Fibroblast of skin of abdomen (primary cell): ENCODE measurements around the gene FAM50B.

Experiments
- DNase-seq: peaks from one replicate; pipeline ENCODE4 v3.0.0-alpha.2; 2013

FAM50B gene

DNA sequence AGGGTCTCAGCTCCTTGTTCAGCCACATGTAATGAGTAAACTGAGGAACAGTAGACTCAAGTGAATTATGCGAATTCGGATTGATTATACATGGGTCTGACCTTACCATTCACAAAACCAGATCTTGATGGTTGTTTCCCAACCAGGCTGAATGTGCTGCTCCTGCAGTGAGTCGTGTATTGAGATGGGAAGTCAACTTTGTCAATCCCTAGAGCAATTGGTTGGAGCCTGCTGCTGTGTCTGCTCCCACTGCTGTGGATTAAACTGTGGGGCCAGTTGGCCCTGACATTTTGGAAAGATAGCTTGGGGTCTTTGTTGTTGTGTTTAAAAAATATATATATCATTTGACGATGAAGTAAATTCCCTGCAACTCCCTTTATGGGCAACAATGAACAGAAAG is 23.9 kb downstream of the FAM50B start:
- no peak for DNase-seq

DNA sequence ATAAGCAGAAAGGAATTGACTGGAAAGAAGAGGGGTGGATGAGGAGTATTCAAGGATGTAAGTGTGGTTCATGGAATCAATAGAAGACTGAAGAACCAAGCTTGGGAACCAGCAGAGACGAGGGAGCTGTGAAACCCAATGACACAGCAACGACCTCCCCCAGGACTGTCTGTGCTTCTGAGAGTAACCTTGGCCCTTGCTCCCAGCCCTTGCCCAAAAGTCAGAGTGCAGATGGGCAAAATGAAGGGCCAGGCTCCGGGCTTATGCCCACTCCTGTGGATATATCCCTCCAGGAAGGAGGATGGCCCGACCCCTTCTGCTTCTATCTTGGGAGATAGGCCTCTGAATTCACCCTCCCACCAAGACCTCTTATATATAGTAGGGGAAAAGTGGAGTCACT is 24.9 kb downstream of the FAM50B start:
- no peak for DNase-seq

DNA sequence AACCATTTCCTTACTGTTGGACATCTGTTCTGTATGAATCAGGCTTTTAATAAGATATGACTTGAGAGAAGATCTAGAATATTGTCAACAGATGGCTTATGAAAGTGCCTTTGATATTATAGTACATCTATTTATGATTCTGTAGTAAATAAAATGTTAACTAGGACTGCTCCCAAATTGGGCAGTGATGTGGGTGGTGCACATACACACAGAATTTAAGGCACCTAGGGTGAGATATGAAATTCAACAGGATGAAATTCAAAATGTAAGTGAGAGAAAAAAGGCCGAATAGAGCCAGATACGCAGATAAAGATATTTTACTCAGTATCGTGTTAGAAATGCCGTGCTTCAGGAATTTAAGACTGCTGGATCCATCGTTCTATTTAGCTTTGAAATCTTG is 26.3 kb downstream of the FAM50B start:
- no peak for DNase-seq

DNA sequence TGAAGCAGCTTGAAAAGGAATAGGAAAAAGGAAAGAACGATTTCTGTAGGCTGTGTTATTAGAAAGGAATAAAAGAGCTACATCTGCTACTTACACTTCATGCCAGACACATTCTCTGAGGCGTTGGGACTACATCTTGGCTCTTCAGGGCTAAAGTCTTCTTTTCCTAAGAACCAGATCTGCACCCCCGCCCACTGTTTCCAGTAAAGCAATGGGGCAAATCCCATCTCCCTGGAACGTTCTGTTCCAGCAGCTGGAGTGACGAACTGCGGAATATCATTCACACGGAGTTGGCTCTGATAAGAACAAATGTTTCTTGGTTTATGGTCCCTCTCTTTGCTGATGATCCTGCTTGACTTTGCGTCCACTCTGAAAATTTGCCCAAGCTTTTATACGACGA is 26.9 kb downstream of the FAM50B start:
- DNase-seq = no peak

DNA sequence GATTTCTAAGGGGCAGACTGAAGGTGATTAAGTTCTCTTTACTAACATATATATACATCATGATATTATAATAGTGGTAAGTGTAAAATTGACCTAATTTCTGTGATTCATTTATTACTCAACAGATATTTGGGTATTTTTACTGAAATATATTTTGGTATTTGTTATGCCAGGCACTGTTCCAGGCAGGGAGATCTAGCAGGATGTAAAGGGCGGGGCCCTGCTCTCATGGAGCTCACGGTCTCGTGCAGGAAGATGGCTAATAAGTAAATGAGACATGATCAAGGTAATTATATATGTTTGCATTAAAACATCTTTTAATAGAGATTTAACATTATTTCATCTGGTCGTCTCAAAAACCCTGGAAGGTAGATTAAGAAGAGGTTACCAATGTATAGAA is 27.7 kb downstream of the FAM50B start:
- no peak for DNase-seq

DNA sequence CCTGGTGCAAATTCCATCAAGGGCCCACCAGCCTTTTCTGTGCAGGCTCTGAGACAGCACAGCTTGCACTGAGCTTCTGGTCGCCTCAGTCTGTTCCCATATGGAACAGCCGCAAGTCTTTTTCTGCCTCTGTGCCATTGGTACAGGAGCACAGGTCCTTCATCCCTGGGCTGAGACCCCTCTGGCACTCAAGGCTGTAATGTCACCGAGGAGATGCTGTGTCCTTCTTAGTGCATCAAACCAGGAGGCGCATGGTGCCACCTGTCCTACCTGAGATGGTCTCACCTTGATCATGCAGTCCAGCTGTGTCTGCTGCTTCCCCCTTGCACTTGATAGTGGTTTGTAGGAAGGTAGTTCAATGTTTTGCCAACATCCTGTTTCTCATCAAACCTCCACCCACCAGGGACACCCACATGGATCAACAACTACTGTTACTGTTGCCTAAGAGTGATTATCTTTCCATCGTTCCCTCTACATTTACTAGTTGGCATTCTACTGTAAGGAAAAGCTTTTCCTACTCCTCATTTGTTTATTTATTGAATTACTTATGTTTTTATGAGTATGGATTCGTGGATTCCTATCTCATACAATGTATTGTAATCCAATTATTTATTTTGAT is 29.0 kb downstream of the FAM50B start:
- no peak for DNase-seq

DNA sequence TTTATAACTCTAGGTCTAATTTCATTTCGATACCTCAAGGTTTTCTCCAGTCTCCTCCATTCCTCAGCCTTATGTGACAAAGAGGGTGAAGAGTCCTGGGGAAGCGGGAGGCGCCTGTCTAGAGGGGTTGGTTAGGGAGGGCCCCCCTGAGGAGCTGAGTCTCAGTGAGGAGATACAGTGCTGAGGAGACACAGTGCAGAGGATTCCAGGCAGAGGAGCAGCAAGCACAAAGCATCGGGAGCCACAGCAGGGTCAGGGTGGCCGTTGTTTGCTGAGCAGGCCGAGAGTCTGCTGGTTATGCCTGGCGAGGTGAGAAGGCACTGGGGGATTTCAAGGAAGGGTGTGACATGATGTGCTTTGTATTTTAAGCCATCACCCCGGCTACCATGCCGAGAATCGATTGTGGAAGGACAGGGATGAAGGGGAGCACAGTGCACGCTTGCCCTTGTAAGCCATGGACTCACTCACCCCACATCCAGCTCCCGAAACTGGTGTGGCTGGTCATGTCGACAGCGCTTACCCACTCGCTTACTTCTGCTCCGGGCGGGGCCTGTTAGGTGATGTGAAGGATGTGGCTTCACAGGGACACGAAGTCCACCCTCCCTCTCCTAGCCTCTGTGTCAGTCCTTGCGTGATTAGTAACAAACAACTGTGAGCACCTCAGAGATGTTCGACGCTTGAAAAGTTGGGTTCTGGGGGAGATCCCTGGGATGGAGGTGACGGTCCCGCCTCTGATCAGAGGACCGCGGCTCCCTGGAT is 30.2 kb downstream of the FAM50B start:
- no peak for DNase-seq

DNA sequence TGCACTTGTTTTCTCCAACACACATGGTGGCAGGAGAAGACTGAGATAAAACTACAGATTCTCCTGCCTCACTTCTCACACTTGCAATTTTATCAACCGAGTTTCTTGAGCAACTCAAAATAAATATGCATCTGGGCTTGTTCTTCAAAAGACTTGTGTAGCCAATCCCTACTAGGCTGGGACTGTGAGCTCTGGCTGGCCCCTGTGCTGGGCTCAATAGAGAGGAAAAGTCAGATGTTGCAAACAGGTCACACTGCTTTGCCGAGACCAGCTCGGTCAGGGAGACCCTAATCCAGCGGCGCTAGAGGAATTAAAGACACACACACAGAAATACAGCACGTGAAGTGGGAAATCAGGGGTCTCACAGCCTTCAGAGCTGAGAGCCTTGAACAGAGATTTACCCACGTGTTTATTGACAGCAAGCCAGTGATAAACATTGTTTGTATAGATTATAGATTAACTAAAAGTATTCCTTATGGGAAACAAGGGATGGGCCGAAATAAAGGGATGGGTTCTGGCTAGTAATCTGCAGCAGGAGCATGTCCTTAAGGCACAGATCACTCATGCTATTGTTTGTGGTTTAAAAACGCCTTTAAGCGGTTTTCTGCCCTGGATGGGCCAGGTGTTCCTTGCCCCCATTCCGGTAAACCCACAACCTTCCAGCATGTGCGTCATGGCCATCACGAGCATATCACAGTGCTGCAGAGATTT is 32.7 kb downstream of the FAM50B start:
- DNase-seq = no peak

DNA sequence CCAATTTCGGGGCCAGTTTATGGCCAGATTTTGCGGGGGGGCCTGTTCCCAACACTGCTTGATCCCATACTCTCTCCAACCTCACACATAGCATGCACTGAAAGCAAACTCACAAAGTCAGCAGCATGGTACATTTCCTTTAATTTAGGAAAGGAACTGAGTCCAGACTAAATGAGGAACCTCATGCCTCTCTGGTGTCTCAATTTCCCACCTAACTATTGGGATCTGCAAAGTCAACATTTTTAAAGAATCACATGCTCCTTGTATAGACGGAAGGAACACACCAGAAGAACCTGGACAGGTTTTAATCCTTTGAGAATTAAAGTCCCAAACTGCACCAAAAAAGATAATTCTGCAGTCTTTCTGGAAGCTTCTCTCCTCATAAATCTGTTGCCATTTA is 33.3 kb downstream of the FAM50B start:
- DNase-seq = no peak

DNA sequence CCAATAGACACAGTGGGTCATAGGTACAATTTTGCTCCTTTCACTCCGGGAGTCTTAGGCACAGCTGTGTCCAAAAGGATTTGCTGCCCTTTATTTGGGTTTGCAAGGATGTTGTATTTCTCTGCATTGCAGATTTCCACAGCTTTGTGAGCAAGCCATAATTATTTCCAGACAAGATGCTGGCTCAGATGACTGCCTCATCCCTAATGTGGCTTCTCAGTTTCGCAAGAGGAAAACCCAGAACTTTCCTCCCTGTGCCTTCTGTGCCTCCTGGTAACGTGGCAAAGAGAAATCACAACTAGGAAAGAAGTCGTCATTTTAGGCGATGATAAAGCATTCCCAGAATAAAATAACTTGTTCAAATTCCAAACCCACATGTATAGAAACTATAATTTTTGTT is 33.7 kb downstream of the FAM50B start:
- peak; percentile 94 for DNase-seq

DNA sequence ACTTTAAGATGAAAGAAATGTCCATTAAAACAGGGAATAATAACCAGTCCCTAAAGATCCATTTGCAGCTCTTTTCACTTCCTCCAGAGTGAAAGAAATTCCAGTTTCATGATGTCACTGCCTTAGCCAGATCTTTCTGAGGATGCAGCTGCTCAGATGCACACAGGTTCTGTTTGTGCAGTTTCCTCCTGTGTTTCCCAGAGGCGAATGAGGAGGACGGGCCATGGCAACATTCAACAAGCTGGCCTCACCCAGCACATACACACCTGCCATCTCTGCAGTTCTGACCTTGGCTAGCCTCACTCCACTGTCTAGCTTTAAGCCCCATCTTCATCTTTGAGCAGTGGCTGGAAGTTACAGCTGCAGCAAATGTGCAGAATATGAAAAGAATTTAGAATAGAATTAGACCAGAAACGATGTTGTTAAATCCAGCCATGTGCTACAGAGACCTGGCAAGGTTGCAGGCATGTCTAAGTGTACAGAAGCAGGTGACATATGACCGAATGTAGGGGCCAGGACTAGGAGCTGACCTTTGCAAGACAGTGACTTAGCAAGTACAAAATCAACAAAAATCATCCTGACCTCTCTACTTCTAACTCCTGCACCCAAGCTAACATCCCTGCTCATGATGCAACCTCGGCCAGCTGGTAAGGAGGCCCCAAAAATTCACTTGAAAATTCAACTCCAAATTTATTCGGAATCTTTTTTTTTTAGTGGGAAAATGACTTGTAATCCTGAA is 35.0 kb downstream of the FAM50B start:
- DNase-seq = peak; percentile 84

DNA sequence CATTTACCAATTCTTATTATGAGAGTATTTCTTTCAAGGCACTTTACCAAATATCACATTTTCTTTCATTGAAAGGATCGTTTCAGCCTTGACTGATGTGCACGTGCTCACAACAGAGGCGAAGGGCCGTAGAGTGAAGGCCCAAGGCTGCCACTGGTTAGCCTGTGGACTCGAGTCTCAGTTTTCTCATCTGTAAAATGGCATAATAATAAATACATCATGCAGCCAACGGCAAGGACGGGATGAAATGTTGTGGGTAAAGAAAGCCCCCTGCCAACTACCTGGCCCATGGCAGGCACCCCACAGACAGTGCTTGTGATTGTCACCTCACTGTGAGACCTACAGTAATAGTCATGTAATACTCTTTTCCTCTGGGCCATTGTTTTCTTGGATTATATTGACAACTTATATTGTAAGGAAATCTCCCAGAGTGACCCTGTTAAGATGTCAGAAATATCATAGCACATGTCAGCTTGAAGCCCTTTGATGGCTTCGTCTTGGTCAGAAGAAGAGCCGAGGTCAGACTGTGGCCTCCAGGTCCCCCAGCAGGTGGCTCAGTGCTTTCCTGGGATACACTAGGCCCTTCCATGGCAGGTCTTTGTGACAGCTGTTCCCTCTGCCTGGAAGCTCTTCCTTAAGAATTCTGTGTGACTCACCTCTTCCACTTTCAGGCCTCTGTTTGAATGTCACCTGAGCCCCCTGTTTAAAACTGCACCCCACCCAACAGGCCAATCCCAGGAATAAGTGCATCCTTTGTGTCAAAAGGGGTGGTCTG is 36.3 kb downstream of the FAM50B start:
- no peak for DNase-seq

DNA sequence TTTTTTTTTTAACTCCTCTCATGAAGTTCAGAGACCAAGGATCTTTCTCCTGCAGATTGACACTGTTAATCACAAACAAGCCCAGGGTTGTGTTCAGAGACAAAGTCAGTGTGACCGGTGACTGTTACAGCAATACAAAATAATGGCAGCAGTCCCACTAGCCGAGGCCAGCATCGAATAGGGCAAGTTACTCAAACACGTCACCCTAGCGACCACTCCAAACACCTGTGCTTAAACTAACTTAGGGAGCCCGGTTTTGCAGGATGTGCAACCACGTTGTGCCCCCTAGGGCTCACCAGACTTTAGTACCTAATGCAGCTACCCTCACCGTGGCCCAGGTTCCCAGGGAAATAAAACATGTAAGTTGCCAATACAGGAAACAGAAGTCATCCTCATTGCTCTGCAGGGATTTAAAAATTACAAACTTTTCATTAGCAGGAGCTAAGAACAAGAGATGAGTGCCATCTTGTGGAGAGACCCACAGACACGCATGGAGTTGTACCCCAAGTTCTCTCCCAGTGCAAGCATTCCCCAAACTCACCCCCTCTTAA is 38.1 kb downstream of the FAM50B start:
- peak; percentile 43 for DNase-seq

DNA sequence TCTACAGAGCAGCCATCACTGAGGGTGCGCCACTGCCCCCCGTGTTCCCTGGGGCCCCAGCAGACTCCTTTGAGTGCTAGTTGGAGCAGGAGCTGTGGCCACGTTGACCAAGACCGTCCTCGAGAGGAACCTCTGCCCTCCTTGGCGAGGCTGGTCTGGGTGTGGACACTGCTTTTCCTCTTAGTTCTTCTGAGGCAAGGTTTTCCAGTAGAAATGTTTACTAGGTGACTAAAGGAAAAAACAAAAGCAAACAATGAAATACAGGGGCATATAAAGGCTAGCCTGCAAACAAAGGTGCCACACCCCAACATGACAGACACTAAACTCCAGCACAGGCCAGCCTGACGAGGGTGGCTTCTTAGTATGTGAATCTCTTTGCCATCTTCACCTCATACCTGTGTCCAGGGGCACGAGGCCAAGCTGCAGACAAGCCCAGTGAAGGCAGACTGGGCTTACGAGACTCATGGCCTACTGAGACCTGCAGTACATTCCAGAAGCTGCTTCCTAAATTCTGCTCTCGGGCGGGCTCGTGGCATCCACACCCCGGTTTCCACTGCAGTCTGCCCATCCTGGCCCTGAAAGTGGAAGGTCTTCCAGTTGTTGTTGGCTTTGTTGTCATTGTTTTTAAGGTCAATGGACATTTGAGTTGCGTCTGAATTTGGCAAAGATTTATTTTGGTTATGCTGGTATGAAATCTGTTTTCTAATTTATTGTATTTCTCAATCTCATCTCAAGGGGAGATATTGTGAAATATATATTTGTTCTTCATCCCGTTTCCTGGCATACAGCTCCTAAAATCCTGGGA is 39.2 kb downstream of the FAM50B start:
- no peak for DNase-seq

DNA sequence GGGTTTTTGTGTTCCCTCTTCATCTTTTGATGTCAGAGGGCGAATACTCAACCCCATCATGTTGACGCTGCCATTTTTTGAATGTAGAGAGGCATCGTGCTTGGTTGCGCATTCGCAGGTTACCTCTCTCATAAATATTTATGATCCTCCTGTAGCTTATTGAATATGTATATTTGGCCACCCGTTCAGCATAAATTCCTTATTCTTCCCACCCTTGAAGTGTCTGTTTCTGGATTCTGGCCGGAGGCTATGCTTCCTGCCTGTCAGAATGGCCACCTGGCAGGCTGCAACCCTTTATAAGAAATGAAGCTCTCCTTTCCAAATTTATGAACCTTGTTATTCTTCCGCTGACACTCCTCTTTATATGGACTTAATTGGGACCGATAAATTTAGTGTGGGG is 40.9 kb downstream of the FAM50B start:
- DNase-seq = no peak

DNA sequence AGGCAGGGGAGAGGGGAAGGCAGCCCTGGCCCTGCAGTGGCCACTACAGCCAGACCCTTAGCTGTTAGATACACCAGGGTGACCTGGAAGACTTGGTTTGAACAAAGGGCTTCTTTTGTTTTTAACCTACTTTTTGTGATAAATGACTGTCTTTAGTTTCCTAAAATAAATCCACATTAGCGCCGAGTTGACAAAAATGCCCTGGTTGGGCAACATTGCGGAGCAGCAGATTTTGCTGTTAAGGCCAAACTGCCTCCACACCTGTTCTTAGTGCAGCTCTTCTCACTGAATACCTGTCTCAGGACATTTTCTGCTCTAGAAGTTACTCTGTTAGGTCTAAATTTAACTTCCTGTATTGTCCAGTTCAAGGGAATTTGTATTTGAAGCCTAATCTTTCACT is 42.7 kb downstream of the FAM50B start:
- no peak for DNase-seq

DNA sequence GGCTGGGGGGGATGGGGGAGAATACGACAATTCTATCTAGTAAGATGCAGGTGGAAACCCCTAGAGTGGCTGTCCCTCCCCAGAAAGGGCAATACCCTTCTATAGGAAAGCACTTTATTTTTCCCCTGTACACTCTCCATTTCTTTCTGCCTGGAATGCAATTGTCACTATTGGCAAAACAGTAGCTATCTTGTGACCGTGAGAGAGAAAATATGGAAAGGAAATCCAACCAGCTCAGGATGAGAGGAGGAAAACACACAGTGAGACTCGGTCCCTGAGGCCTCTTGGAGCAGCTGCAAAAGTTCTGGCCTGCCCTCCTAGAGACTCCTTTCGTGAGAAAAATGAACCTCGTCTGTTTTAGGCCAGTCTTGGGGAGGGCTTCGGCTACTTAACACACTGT is 43.4 kb downstream of the FAM50B start:
- DNase-seq = no peak

DNA sequence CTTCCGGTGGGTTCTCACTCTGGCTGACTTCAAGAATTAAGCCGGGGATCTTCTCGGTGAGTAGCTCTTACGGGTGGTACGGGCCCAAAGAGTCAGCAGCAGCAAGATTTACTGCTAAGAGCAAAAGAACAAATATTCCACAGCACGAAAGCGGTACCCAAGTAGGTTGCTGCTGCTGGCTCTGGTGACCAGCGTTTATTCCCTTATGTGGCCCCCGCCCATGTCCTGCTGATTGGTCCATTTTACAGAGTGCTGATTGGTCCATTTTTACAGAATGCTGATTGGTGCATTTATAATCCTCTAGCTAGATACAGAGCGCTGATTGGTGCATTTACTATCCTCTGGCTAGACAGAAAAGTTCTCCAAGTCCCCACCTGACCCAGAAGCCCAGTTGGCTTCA is 44.3 kb downstream of the FAM50B start:
- no peak for DNase-seq

DNA sequence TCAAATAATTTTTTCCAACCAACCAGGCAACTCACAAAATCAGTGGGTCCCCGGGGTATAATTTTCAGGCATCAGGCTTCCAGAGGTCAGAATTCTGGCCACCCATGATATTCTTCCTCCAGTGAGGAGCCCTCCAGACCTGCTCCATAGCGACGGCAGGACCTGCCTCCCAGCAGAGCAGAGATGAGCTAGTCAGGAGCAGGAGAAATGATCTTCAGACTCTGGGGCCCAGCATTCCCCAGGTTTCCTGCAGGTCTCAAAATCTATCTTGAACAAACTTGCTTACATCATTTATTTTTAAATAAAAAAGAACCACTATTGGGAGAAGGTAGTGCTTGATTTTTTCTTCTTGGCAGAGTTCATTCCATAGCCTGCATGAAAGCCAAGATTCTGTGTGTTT is 44.7 kb downstream of the FAM50B start:
- DNase-seq = no peak

DNA sequence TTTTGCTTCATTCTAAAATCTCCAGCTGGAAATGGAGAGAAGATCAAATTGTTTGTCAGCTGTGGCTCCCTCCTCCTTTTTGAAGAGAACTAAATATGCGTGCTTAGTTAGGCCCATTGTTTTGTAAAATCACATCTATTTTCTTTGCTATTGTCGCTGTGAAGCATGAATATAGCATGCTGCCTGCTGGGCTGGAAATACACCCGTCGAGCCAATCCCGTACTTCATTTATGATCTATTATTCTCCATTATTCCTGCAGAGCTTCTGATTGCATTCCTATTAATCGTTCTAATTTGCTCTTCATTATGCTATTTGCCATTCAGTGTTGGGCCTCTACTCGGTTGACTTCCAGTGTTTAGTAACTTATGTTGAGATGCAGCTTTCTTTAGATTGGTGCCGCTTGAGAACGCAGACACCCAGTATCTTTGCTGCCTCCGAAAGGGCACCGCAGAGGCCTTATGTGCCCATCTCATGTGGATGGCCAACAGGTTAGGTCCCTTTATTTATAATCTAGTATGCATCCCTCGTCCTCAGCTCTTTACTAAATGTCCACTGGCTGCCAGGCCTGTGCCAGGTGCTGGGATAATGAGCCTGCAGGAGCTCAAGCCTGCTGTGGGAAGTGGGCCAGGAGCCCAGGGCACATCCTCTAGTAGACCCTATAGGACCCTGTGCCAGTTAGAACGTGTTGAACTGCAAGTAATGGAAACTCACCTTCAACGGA is 45.6 kb downstream of the FAM50B start:
- DNase-seq = no peak

DNA sequence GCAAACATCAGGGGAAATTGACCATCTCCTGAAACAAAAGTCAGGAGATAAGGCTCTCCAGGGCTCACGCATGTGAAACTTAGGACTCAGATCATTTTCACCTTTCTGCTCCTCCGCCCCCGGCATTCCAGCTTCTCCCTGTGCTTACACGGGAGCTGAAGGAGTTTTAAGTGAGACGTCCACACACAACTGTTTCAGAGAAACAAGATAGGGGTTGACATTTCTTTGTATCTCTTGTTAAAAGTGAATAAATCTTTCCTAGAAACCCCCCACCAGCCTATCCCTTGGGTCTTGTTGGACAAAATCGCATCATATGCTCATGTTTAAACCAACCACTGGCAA is 46.1 kb downstream of the FAM50B start:
- DNase-seq = no peak
